Activated T-helper 17 cell treated with anti-CD3 and anti-CD28 coated beads, Interleukin-2, amount 50 U/mL, for 72 hours (primary cell): Measurements from ENCODE around the gene FAM9C. TPM values are rescaled to one million over a fixed set of nuclear protein-coding genes. Genes with fewer than 3 reads are reported as not detected.

Experiments
- ATAC-seq: fragments of 150-1000 bp; cut with Tn5 transposase; replicated peaks from 2 replicates; pipeline ENCODE4 v1.10.0; 2021; ENCODE audit warnings: mild to moderate bottlenecking, moderate library complexity
- H3K27ac Mint-ChIP-seq: one replicate; pipeline ENCODE4 v1.8.0; 2022; ENCODE audit warnings: mixed read lengths
- H3K27me3 Mint-ChIP-seq: one replicate; pipeline ENCODE4 v1.8.0; 2022; ENCODE audit warnings: mixed read lengths
- H3K36me3 Mint-ChIP-seq: one replicate; pipeline ENCODE4 v1.8.0; 2022; ENCODE audit warnings: low read depth, mild to moderate bottlenecking, mixed read lengths
- H3K4me1 Mint-ChIP-seq: one replicate; pipeline ENCODE4 v1.8.0; 2022; ENCODE audit warnings: mixed read lengths
- H3K4me3 Mint-ChIP-seq: one replicate; pipeline ENCODE4 v1.8.0; 2022; ENCODE audit warnings: mild to moderate bottlenecking, mixed read lengths
- H3K9me3 Mint-ChIP-seq: one replicate; pipeline ENCODE4 v1.8.0; 2022; ENCODE audit warnings: mixed read lengths
- total RNA-seq, 2 donors: library from RNA; stranded (reverse); gene quantifications; one replicate each; pipeline ENCODE4 v1.2.3, GENCODE V29; 2022

Gene FAM9C
- total RNA-seq, 2 donors from 2014 or later: 0.21 TPM; not detected in 1

DNA sequence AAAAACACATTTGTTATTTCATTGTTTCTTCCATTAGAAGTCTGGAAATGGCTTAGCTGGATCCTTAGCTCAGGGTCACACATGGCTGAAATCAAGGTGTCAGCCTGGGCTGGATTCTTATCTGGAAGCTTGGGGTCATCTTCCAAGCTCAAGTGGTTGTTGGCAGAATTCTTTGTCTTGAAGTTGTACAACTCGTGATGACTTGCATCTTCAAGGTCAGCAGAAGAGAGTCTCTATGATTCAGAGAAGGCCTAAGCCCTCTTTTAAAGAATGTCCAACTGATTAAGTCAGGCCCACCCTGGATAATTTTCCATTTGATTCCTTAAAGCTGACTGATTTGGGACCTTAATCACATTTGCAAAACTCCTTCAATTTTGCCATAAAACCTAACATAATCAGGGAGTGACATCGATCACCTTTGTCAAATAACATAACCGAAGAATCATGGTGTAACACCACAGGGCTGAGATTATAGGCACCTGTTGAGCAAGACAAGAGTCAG is 47.4 kb downstream of the FAM9C start:
- H3K9me3 Mint-ChIP-seq: no peaks in the 10 kb centered on the region
- no peak for ATAC-seq
- no peaks in the 10 kb centered on the region for H3K27me3 Mint-ChIP-seq
- peaks cover 15% of the 10 kb centered on the region for H3K4me1 Mint-ChIP-seq
- peak overlapping the region; percentile 98 for H3K27ac Mint-ChIP-seq
- H3K36me3 Mint-ChIP-seq: no peaks in the 10 kb centered on the region
- H3K4me3 Mint-ChIP-seq: peak overlapping the region; percentile 73

DNA sequence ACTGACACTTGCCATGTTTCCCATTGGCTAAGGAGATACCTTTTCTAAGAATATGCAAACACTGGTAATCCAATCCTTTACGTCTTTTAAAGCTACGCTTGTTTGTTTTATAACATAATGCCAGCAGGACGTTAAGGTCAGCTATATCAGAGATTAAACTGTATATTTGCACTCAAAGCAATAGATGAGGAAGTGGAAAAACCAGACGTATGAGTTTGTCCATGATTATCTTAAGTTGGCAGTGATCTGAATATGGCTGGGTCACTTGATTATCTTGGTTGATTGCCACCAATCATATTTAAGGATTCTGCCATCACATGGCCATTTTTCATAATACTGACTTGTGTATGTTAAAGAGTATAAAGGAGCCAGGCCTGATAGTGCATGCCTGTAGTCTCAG is 50.1 kb downstream of the FAM9C start:
- H3K27me3 Mint-ChIP-seq: no peaks in the 10 kb centered on the region

DNA sequence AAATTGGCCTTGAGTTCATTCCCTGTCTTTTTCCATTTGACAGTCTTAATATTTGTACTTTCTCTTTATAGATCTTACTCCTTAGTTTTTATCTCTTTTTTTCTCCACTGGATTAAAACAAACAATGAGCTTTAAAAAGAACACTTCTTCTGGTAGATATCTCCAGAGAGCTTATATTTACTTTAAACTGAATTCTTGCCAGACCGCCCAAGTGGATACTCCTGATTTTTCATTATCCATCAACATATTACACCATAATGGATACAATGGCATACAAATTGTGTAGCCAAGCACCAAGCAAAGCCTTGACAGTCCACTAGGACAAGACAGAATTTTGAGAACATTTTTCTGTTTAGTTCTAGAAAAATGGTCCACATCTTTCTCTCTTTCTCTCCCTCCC is 50.6 kb downstream of the FAM9C start:
- Mint-ChIP-seq H3K36me3 (no peaks in the 10 kb centered on the region), H3K4me1 (peaks cover 15% of the 10 kb centered on the region), H3K4me3 (no peak overlapping the region)

More for the DNA sequence above, 50.1 kb downstream of the FAM9C start:
- no peaks in the 10 kb centered on the region for H3K9me3 Mint-ChIP-seq
- peaks cover 15% of the 10 kb centered on the region for H3K4me1 Mint-ChIP-seq
- no peaks in the 10 kb centered on the region for H3K36me3 Mint-ChIP-seq
- ATAC-seq: no peak
- H3K4me3 Mint-ChIP-seq: no peak overlapping the region
- no peak overlapping the region for H3K27ac Mint-ChIP-seq

DNA sequence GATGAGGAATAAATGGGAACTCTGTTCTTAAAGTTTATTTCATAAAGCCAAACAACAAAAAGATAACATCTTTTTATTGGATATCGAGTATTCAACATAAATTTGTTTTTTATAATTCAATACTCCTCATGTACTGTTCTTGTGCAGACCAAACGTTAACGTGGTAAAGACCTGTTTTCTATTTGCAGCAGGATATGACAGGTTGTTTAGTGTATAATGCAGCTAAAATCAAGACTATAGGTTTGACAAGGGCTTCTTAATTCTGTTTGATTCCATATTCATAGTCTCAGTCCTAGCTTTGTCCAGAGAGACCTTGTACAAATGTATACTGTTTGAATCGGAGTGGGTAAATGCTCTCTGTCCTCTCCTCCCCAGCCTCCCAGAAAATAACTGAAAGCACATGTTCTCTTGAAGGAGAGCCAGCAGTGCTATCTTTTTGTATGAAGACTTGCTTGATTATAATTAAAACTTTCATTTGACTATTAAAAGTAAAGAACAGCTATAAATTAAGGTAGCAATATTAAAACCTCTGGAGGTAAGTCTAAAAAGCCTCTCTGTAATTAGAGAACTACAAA is 51.8 kb downstream of the FAM9C start:
- Mint-ChIP-seq H3K27ac (no peak overlapping the region), H3K4me1 (peaks cover 15% of the 10 kb centered on the region), H3K4me3 (no peak overlapping the region), H3K9me3 (no peaks in the 10 kb centered on the region), H3K27me3 (no peaks in the 10 kb centered on the region), H3K36me3 (no peaks in the 10 kb centered on the region)
- no peak for ATAC-seq

More for the DNA sequence above, 50.6 kb downstream of the FAM9C start:
- Mint-ChIP-seq H3K9me3 (no peaks in the 10 kb centered on the region), H3K27ac (no peak overlapping the region), H3K27me3 (no peaks in the 10 kb centered on the region)
- no peak for ATAC-seq

DNA sequence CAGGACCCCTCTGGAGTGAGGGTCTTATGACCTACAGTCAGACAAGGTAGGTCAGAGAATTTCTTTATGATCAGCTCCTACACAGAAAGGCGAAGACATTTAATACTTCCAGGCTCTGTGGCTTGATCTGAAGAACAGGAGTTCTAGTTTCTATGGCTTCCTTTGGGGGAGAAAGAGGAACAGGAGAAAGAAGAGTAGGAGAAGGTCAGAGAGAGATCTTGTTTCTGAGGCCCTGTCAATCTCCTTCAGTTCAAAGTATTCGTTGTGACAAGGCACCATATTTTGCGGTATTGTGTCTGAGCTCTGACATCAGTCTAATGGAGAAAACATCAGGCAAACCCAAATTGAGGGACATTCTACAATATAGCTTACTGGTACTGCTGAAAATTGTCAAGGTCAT is 52.8 kb downstream of the FAM9C start:
- Mint-ChIP-seq H3K36me3 (no peaks in the 10 kb centered on the region), H3K4me3 (no peak overlapping the region), H3K4me1 (peaks cover 19% of the 10 kb centered on the region)

DNA sequence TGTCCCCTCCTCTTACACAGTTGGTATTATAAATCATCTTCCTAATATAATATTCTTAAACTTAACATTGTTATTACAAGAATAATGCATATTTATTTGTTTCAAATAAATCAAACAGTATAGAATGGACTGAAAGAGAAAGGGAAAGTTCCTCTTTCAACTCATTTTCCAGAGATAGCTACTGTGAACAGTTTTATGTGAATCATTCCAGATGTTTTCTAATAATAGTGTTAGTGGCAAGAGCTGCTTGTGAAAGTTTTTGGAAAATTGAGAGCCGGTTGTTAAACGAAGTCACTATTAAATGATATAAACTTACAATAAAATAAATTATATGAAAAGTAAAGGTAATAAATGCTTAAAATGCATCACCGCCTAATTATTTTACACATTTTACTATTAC is 55.0 kb downstream of the FAM9C start:
- Mint-ChIP-seq H3K36me3 (peaks cover 6% of the 10 kb centered on the region), H3K9me3 (no peaks in the 10 kb centered on the region), H3K27ac (no peak overlapping the region), H3K4me3 (no peak overlapping the region), H3K27me3 (no peaks in the 10 kb centered on the region), H3K4me1 (peaks cover 19% of the 10 kb centered on the region)
- no peak for ATAC-seq

More for the DNA sequence above, 52.8 kb downstream of the FAM9C start:
- Mint-ChIP-seq H3K27me3 (no peaks in the 10 kb centered on the region), H3K9me3 (no peaks in the 10 kb centered on the region), H3K27ac (no peak overlapping the region)
- ATAC-seq: no peak

DNA sequence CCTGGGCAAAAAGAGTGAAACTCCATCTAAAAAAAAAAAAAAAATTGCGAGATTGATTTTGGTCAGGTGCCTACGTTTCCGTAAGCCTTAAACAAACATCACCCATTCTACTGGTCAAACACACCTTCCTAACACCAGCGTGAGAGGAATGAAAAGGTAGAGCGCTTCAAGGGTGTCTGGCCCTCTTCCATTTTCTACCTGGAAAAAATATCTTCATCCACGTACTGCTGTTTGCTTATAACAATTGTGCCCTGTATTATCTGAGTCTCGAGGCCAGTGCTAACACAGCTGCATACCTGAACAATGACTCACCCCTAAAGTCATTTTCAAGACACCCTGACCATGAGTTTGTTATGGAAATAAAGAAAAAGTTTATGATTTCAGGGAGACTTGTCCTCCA is 55.6 kb downstream of the FAM9C start:
- Mint-ChIP-seq H3K27ac (no peak overlapping the region), H3K36me3 (peaks cover 7% of the 10 kb centered on the region), H3K4me3 (no peak overlapping the region), H3K9me3 (no peaks in the 10 kb centered on the region), H3K4me1 (peaks cover 19% of the 10 kb centered on the region), H3K27me3 (no peaks in the 10 kb centered on the region)
- no peak for ATAC-seq

DNA sequence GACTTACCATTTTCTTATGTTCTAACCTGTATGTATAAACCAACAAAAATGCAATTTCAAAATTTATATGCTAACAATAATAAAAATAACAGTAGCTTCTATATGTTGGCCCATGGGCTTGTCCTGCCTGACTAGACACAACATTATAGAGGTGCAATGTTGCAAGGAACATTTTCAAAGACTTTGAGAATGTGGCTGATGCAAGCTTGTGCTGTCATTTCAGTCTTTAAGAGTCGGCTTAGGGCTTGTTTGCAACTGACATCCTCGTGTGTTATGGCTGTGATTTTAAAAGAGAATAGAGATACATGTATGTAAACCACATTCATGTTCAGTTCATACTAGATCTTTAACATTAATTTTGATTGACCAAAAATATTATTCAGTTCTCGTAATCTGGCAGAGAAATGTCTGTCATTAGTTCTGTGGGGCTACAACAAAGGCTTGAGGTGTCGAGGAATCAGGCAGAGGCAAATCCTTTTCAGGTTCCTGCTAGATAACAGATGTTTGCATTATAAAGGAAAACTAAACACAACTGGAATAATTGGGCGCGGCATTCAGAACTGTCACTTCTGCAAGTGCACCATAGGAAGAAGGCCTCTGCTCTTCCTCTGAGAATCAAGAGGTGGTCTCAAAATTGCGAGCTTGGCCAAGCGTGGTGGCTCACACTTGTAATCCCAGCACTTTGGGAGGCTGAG is 56.4 kb downstream of the FAM9C start:
- Mint-ChIP-seq H3K36me3 (peaks cover 7% of the 10 kb centered on the region), H3K27me3 (no peaks in the 10 kb centered on the region), H3K4me1 (peaks cover 26% of the 10 kb centered on the region), H3K9me3 (no peaks in the 10 kb centered on the region), H3K27ac (no peak overlapping the region), H3K4me3 (peak overlapping the region; percentile 79)
- ATAC-seq: no peak

DNA sequence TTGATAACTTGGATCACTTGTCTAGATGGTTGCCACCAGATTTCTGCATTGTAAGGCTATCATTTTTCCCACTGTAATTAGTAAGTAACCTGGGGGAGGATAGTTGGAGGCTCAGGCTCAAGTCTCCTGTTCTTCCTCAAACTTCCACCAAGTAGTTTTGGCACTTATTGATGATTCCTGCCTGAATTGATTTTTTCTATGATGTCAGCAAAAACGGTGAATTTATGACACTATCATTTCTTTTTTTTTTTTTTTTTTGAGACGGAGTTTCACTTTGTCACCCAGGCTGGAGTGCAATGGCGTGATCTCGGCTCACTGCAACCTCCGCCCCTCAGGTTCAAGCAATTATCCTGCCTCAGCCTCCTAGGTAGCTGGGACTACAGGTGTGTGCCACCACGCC is 57.1 kb downstream of the FAM9C start:
- Mint-ChIP-seq H3K36me3 (peaks cover 7% of the 10 kb centered on the region), H3K9me3 (no peaks in the 10 kb centered on the region), H3K4me1 (peaks cover 31% of the 10 kb centered on the region), H3K27me3 (no peaks in the 10 kb centered on the region), H3K27ac (peak overlapping the region; percentile 96), H3K4me3 (peak overlapping the region; percentile 79)
- no peak for ATAC-seq

DNA sequence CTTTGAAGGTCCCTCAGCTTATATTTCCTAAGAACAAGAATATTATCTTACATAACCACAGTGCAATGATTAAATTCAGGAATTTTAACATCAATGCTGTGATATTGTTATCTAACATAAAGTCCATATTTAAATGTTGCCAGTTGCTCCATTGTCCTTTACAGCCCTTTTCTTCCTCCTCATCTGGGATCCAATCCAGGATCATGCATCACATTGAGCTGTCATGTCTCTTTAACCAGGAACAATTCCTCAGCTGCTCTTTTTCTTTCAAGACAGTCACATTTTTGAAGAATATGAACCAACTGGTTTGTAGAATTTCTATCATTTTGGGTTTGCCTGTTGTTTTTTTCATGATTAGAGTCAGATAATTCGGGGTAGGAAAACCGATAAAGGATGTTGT is 57.5 kb downstream of the FAM9C start:
- Mint-ChIP-seq H3K4me3 (peak overlapping the region; percentile 79), H3K36me3 (peaks cover 7% of the 10 kb centered on the region), H3K4me1 (peaks cover 32% of the 10 kb centered on the region), H3K27me3 (no peaks in the 10 kb centered on the region), H3K9me3 (no peaks in the 10 kb centered on the region), H3K27ac (peak overlapping the region; percentile 96)
- ATAC-seq: no peak

DNA sequence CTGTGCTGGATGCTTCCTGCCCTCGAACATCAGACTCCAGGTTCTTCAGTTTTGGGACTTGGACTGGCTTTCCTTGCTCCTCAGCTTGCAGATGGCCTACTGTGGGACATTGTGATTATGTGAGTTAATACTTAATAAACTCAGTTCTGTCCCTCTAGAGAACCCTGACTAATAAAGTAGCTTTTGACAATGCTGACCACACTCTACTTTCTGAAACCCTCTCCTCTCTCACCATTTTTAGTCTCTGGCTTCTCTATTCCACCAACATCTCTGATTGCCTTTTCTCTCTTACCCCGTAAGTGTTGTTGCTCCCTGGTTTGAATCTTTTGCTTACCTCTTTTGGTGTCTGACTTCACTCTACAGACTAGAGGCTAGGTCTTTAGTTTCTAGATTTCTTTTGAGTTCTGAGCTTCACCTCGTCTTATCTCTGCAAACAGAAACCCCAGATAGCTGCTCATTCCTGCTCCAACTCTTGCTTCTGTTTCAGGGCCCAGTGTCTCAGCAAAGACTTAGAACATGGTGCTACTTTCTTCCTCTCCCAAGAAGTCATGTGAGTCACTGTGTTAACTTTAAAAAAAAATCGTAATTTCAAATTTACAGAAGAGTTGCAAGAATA is 58.1 kb downstream of the FAM9C start:
- H3K27ac Mint-ChIP-seq: peak overlapping the region; percentile 96
- H3K4me3 Mint-ChIP-seq: peak overlapping the region; percentile 79
- peak; percentile 29 for ATAC-seq
- H3K27me3 Mint-ChIP-seq: no peaks in the 10 kb centered on the region
- H3K9me3 Mint-ChIP-seq: no peaks in the 10 kb centered on the region
- peaks cover 31% of the 10 kb centered on the region for H3K4me1 Mint-ChIP-seq
- H3K36me3 Mint-ChIP-seq: peaks cover 7% of the 10 kb centered on the region

Other genes with a start within 250 kb of the FAM9C start
- gene TLR7, start 177.5 kb downstream of the FAM9C start, total RNA-seq: not detected
- gene TLR8, start 138.0 kb downstream of the FAM9C start, total RNA-seq: not detected
- gene TMSB4X, start 69.5 kb downstream of the FAM9C start, total RNA-seq: 1,000 to 10,000 TPM; 6,631 to 7,873 TPM